Endothelial cell (in vitro differentiated cells): ENCODE data around the gene CHL1. TPM values are rescaled to one million over a fixed set of nuclear protein-coding genes. Genes with fewer than 3 reads are reported as not detected.

Source experiments
- DNase-seq: peaks from one replicate; pipeline ENCODE4 v3.0.0; 2021; ENCODE audit warnings: low spot score
- H3K27ac Mint-ChIP-seq: one replicate; pipeline ENCODE4 v1.8.0; 2021; ENCODE audit warnings: mixed read lengths, inconsistent platforms; ENCODE audit not compliant: unreplicated experiment
- H3K27me3 Mint-ChIP-seq: one replicate; pipeline ENCODE4 v1.8.0; 2021; ENCODE audit warnings: mild to moderate bottlenecking, moderate library complexity, mixed read lengths, inconsistent platforms; ENCODE audit not compliant: unreplicated experiment
- H3K36me3 Mint-ChIP-seq: one replicate; pipeline ENCODE4 v1.8.0; 2021; ENCODE audit warnings: mild to moderate bottlenecking, low read depth, mixed read lengths, inconsistent platforms; ENCODE audit not compliant: unreplicated experiment
- H3K4me1 Mint-ChIP-seq: one replicate; pipeline ENCODE4 v1.8.0; 2021; ENCODE audit warnings: mild to moderate bottlenecking, mixed read lengths, inconsistent platforms; ENCODE audit not compliant: unreplicated experiment
- H3K4me3 Mint-ChIP-seq: one replicate; pipeline ENCODE4 v1.8.0; 2021; ENCODE audit warnings: mild to moderate bottlenecking, mixed read lengths, inconsistent platforms; ENCODE audit not compliant: unreplicated experiment
- H3K9me3 Mint-ChIP-seq: one replicate; pipeline ENCODE4 v1.8.0; 2021; ENCODE audit warnings: mixed read lengths, inconsistent platforms; ENCODE audit not compliant: unreplicated experiment
- CTCF ChIP-seq: fragments of 200-600 bp; sonication (generic); IDR thresholded peaks from one replicate; pipeline ENCODE4 v1.5.0; 2021; ENCODE audit warnings: antibody characterized with exemption; ENCODE audit not compliant: unreplicated experiment
- total RNA-seq: library from RNA; stranded (reverse); fragmentation: NEBNext Ultra II Directional; extraction: Animal tissue kit (Norgen Biotek cat#: 25700); gene quantifications from one replicate; pipeline ENCODE4 v1.2.1, GENCODE V29; 2021; ENCODE audit not compliant: unreplicated experiment

Gene CHL1
- total RNA-seq, 1 donor from 2014 or later: not detected

GRCh38 chr3:373193-373779 lies 176.7 kb downstream of the CHL1 start:
- no peak overlapping the region for H3K4me3 Mint-ChIP-seq
- no peak overlapping the region for H3K27ac Mint-ChIP-seq
- DNase-seq: no peak
- peaks cover 40% of the 10 kb centered on the region for H3K9me3 Mint-ChIP-seq
- no peaks in the 10 kb centered on the region for H3K4me1 Mint-ChIP-seq
- H3K36me3 Mint-ChIP-seq: peaks cover 4% of the 10 kb centered on the region
- no peak for TF ChIP-seq CTCF
- peaks cover 6% of the 10 kb centered on the region for H3K27me3 Mint-ChIP-seq

- no peaks in the 10 kb centered on the region for H3K4me1 Mint-ChIP-seq
- H3K4me3 Mint-ChIP-seq: no peak overlapping the region
- TF ChIP-seq CTCF: no peak
- H3K9me3 Mint-ChIP-seq: peaks cover 38% of the 10 kb centered on the region
- H3K27ac Mint-ChIP-seq: no peak overlapping the region
- no peak for DNase-seq
- peaks cover 4% of the 10 kb centered on the region for H3K36me3 Mint-ChIP-seq
- H3K27me3 Mint-ChIP-seq: peaks cover 6% of the 10 kb centered on the region
Observed at GRCh38 chr3:374459-374858, 177.9 kb downstream of the CHL1 start.

- peaks cover 28% of the 10 kb centered on the region for H3K9me3 Mint-ChIP-seq
- no peak for DNase-seq
- no peaks in the 10 kb centered on the region for H3K4me1 Mint-ChIP-seq
- TF ChIP-seq CTCF: no peak
- H3K36me3 Mint-ChIP-seq: peaks cover 4% of the 10 kb centered on the region
- no peak overlapping the region for H3K27ac Mint-ChIP-seq
- no peak overlapping the region for H3K4me3 Mint-ChIP-seq
- peaks cover 6% of the 10 kb centered on the region for H3K27me3 Mint-ChIP-seq
Observed at GRCh38 chr3:377158-377561, 180.6 kb downstream of the CHL1 start.

GRCh38 chr3:380801-381200 lies 184.2 kb downstream of the CHL1 start:
- Mint-ChIP-seq H3K4me3 (no peak overlapping the region), H3K27me3 (peaks cover 3% of the 10 kb centered on the region), H3K9me3 (peaks cover 9% of the 10 kb centered on the region), H3K36me3 (no peaks in the 10 kb centered on the region), H3K4me1 (no peaks in the 10 kb centered on the region), H3K27ac (no peak overlapping the region)
- DNase-seq: no peak
- TF ChIP-seq CTCF: no peak

- H3K4me1 Mint-ChIP-seq: no peaks in the 10 kb centered on the region
- H3K27me3 Mint-ChIP-seq: no peaks in the 10 kb centered on the region
- TF ChIP-seq CTCF: no peak
- DNase-seq: no peak
- peaks cover 14% of the 10 kb centered on the region for H3K9me3 Mint-ChIP-seq
- H3K27ac Mint-ChIP-seq: no peak overlapping the region
- H3K36me3 Mint-ChIP-seq: peaks cover 4% of the 10 kb centered on the region
- no peak overlapping the region for H3K4me3 Mint-ChIP-seq
Observed at GRCh38 chr3:385151-385550, 188.6 kb downstream of the CHL1 start.
